ENCODE measurements around the gene RAB4A.

RAB4A gene

GRCh38 chr1:229238231-229238630 lies 32.7 kb upstream of the RAB4A start:
- no peak for DNase-seq
- Histone ChIP-seq H3K9me3 (replicated peaks; ENCODE audit: insufficient read depth, low read length) (no peaks in the 10 kb centered on the region), H3K36me3 (replicated peaks; ENCODE audit: insufficient read depth, low read length) (no peaks in the 10 kb centered on the region), H2AFZ (ENCODE audit: low read length) (no peak overlapping the region), H3K27me3 (replicated peaks; ENCODE audit: insufficient read depth, low read length) (no peaks in the 10 kb centered on the region), H3F3A (ENCODE audit: insufficient read depth, low read length) (no peaks in the 10 kb centered on the region), H3K9me2 (replicated peaks; ENCODE audit: insufficient read depth, low read length) (no peaks in the 10 kb centered on the region), H3K27ac (ENCODE audit: low read length) (no peak overlapping the region), H3K79me2 (ENCODE audit: low read length) (no peaks in the 10 kb centered on the region), H3K4me3 (ENCODE audit: low read length) (no peak overlapping the region), H3K9ac (ENCODE audit: low read length) (no peak overlapping the region), H3K4me2 (ENCODE audit: low read depth, low read length) (no peak overlapping the region), H3K4me1 (ENCODE audit: low read length) (no peaks in the 10 kb centered on the region), H4K20me1 (ENCODE audit: insufficient read depth, low read length) (no peaks in the 10 kb centered on the region)
- TF ChIP-seq EZH2 (optimal IDR thresholded peaks at IDR 0.05; ENCODE audit: low read depth, low read length): no peak
- no peak for TF ChIP-seq EZH2phosphoT487 (IDR thresholded peaks at IDR 0.05; ENCODE audit: low read length)
- no peak for TF ChIP-seq CTCF (IDR thresholded peaks at IDR 0.05; ENCODE audit: low read length)

GRCh38 chr1:229238674-229239415 lies 32.1 kb upstream of the RAB4A start:
- H3K4me3 ChIP-seq (ENCODE audit: low read length): no peak overlapping the region
- no peaks in the 10 kb centered on the region for H3F3A ChIP-seq (ENCODE audit: insufficient read depth, low read length)
- no peaks in the 10 kb centered on the region for H3K9me2 ChIP-seq (replicated peaks; ENCODE audit: insufficient read depth, low read length)
- no peak overlapping the region for H3K9ac ChIP-seq (ENCODE audit: low read length)
- no peaks in the 10 kb centered on the region for H3K36me3 ChIP-seq (replicated peaks; ENCODE audit: insufficient read depth, low read length)
- H3K9me3 ChIP-seq (replicated peaks; ENCODE audit: insufficient read depth, low read length): no peaks in the 10 kb centered on the region
- no peaks in the 10 kb centered on the region for H3K27me3 ChIP-seq (replicated peaks; ENCODE audit: insufficient read depth, low read length)
- no peaks in the 10 kb centered on the region for H3K4me1 ChIP-seq (ENCODE audit: low read length)
- no peak overlapping the region for H3K4me2 ChIP-seq (ENCODE audit: low read depth, low read length)
- no peak overlapping the region for H3K27ac ChIP-seq (ENCODE audit: low read length)
- no peaks in the 10 kb centered on the region for H3K79me2 ChIP-seq (ENCODE audit: low read length)
- no peaks in the 10 kb centered on the region for H4K20me1 ChIP-seq (ENCODE audit: insufficient read depth, low read length)
- TF ChIP-seq CTCF (IDR thresholded peaks at IDR 0.05; ENCODE audit: low read length) (no peak), EZH2 (optimal IDR thresholded peaks at IDR 0.05; ENCODE audit: low read depth, low read length) (no peak), EZH2phosphoT487 (IDR thresholded peaks at IDR 0.05; ENCODE audit: low read length) (no peak)
- no peak overlapping the region for H2AFZ ChIP-seq (ENCODE audit: low read length)
- DNase-seq: no peak

GRCh38 chr1:229240532-229240931 lies 30.4 kb upstream of the RAB4A start:
- Histone ChIP-seq H3K9me2 (replicated peaks; ENCODE audit: insufficient read depth, low read length) (no peaks in the 10 kb centered on the region), H3K9ac (ENCODE audit: low read length) (no peak overlapping the region), H3K4me1 (ENCODE audit: low read length) (no peaks in the 10 kb centered on the region), H3K27ac (ENCODE audit: low read length) (no peak overlapping the region), H3K27me3 (replicated peaks; ENCODE audit: insufficient read depth, low read length) (no peaks in the 10 kb centered on the region), H3K36me3 (replicated peaks; ENCODE audit: insufficient read depth, low read length) (no peaks in the 10 kb centered on the region), H3F3A (ENCODE audit: insufficient read depth, low read length) (no peaks in the 10 kb centered on the region), H3K4me2 (ENCODE audit: low read depth, low read length) (no peak overlapping the region), H4K20me1 (ENCODE audit: insufficient read depth, low read length) (no peaks in the 10 kb centered on the region), H2AFZ (ENCODE audit: low read length) (no peak overlapping the region), H3K4me3 (ENCODE audit: low read length) (no peak overlapping the region), H3K9me3 (replicated peaks; ENCODE audit: insufficient read depth, low read length) (no peaks in the 10 kb centered on the region), H3K79me2 (ENCODE audit: low read length) (no peaks in the 10 kb centered on the region)
- TF ChIP-seq EZH2phosphoT487 (IDR thresholded peaks at IDR 0.05; ENCODE audit: low read length): no peak
- TF ChIP-seq CTCF (IDR thresholded peaks at IDR 0.05; ENCODE audit: low read length): no peak
- TF ChIP-seq EZH2 (optimal IDR thresholded peaks at IDR 0.05; ENCODE audit: low read depth, low read length): no peak
- DNase-seq: no peak

All from MM.1S (cell line).